Measurements from ENCODE around the gene STYXL2.

STYXL2 gene

DNA sequence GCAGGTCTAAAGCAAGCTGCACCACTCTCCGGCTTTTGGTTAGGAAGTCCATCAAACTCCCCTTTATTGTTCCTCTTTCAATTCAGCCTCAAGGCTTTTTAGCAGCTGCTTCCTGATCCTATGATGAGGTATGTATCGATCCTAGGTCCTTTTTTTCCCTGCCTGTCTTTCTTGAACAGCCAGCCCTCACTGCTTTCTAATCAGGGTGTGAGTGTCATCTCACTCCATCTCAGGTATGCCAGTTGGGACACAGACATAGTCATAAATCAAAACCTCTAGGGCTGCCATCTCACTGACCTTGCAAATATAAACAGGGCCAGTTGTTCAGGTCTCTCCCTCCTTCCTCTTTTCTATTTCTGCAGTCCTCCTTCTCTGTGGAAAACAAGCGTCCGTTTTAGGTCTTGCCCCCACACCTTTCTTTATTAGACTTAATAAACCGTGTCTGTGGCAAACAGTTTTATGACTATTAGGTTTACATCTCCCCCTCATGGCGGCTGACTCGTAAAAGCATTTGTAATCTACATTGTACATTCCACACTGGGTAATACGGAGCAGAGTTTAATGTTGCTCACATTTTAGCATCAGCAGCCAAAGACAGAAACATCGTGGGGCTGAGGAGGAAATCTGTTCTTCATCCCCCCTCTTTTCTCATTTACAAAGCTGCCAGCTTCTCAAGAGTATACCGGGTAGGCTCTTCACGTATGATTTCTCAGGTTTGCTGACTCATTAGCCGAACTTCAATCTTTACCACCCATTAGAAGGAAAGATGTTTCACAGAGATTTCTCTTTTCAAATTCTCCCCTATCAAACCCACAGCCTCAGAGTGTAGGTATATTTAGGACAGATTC is 11.6 kb downstream of the STYXL2 start:
- Histone ChIP-seq H3K27ac (ENCODE audit: insufficient read depth, low read length, poor library complexity, severe bottlenecking) (no peak overlapping the region), H3K27me3 (replicated peaks; ENCODE audit: control insufficient read depth, insufficient read depth, low read length, poor library complexity, severe bottlenecking) (no peaks in the 10 kb centered on the region), H3K4me3 (ENCODE audit: insufficient read depth, low read depth, low read length, poor library complexity, severe bottlenecking) (no peak overlapping the region), H3K9me3 (ENCODE audit: control insufficient read depth, low read length) (no peaks in the 10 kb centered on the region), H3K36me3 (ENCODE audit: control insufficient read depth, insufficient read depth, low read length) (no peaks in the 10 kb centered on the region), H3K4me1 (ENCODE audit: control insufficient read depth, insufficient read depth, low read length, poor library complexity, severe bottlenecking) (peaks cover 16% of the 10 kb centered on the region)
- no peak for DNase-seq

DNA sequence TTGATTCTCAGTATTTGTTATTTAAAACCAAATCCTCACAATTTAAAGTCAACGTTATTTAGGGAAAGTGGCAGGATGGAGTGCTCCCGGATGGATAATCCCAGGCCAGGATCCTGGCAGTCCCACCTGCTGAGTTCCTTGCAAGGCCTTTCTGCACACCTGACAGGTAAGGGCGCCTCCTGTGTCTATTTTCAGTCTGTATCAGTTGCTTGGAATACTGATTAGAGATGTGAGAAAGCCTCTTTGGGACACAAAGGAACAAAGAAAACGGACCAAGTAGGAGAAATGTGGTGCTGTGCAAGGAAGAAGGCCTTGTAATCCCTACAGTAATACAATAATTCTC is 12.2 kb downstream of the STYXL2 start:
- H3K4me1 ChIP-seq (ENCODE audit: control insufficient read depth, insufficient read depth, low read length, poor library complexity, severe bottlenecking): peaks cover 16% of the 10 kb centered on the region
- H3K36me3 ChIP-seq (ENCODE audit: control insufficient read depth, insufficient read depth, low read length): no peaks in the 10 kb centered on the region
- H3K4me3 ChIP-seq (ENCODE audit: insufficient read depth, low read depth, low read length, poor library complexity, severe bottlenecking): no peak overlapping the region

DNA sequence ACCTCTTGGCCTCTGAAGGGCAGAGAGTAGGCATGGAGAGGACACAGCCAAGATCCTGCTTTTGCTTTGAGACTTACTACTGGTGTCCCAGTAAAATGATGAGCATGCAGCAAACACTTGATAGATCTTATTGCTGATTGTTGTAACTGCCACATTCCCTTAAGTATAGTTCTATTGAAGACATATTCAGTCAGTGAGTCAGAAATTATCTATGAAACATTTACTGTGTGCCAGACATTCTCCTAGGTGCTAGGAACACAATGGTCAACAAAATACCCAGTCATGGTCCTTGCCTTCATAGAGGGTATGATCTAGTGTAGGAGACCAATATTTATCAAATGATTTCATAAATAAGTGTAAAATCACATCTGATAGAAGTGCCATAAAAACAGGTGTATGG is 13.6 kb downstream of the STYXL2 start:
- no peaks in the 10 kb centered on the region for H3K36me3 ChIP-seq (ENCODE audit: control insufficient read depth, insufficient read depth, low read length)
- H3K4me1 ChIP-seq (ENCODE audit: control insufficient read depth, insufficient read depth, low read length, poor library complexity, severe bottlenecking): peaks cover 16% of the 10 kb centered on the region
- no peak for DNase-seq
- no peaks in the 10 kb centered on the region for H3K27me3 ChIP-seq (replicated peaks; ENCODE audit: control insufficient read depth, insufficient read depth, low read length, poor library complexity, severe bottlenecking)
- no peak overlapping the region for H3K4me3 ChIP-seq (ENCODE audit: insufficient read depth, low read depth, low read length, poor library complexity, severe bottlenecking)
- no peaks in the 10 kb centered on the region for H3K9me3 ChIP-seq (ENCODE audit: control insufficient read depth, low read length)
- no peak overlapping the region for H3K27ac ChIP-seq (ENCODE audit: insufficient read depth, low read length, poor library complexity, severe bottlenecking)

More for the DNA sequence above, 12.2 kb downstream of the STYXL2 start:
- Histone ChIP-seq H3K27me3 (replicated peaks; ENCODE audit: control insufficient read depth, insufficient read depth, low read length, poor library complexity, severe bottlenecking) (no peaks in the 10 kb centered on the region), H3K9me3 (ENCODE audit: control insufficient read depth, low read length) (no peaks in the 10 kb centered on the region), H3K27ac (ENCODE audit: insufficient read depth, low read length, poor library complexity, severe bottlenecking) (no peak overlapping the region)
- no peak for DNase-seq

DNA sequence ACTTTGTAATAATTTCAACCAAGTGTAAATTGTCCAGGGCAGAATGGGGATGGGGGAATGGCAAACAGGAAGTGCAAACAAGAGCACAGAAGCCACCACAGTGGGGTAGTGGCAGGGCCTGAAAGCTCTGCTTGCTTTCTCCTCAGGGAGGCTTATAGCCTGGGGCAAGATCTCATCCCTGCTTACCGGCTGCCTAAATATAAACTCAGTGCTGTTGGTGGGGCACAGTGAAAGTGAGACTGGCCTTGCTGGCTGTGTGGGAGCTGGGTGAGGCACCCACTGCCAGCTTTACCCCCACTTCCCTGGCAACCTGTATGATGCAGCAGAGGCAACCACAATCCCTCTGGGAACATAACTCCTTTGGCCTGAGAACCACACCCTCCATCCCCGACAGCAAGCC is 15.2 kb downstream of the STYXL2 start:
- Histone ChIP-seq H3K27me3 (replicated peaks; ENCODE audit: control insufficient read depth, insufficient read depth, low read length, poor library complexity, severe bottlenecking) (no peaks in the 10 kb centered on the region), H3K9me3 (ENCODE audit: control insufficient read depth, low read length) (no peaks in the 10 kb centered on the region), H3K4me3 (ENCODE audit: insufficient read depth, low read depth, low read length, poor library complexity, severe bottlenecking) (no peak overlapping the region), H3K27ac (ENCODE audit: insufficient read depth, low read length, poor library complexity, severe bottlenecking) (no peak overlapping the region), H3K36me3 (ENCODE audit: control insufficient read depth, insufficient read depth, low read length) (no peaks in the 10 kb centered on the region), H3K4me1 (ENCODE audit: control insufficient read depth, insufficient read depth, low read length, poor library complexity, severe bottlenecking) (peaks cover 16% of the 10 kb centered on the region)
- DNase-seq: no peak

DNA sequence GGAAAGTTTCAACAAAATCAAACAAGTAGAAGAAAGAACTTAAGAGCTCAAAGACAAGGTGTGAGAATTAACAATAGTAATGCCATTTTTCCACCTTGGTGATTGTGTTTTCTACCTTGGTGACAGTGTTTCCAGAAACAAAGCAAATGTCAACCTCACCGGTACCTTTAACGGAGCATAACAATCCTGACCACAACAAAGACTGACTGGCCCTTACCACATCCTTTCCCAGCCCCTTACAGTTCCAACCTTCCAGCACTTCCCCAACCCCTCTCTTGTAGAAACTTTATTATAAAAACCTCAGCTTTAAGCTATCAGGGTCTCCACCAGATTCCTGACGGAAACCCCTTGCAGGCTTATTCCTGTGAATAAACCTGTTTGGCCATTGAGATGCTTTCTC is 16.7 kb downstream of the STYXL2 start:
- no peak for DNase-seq

DNA sequence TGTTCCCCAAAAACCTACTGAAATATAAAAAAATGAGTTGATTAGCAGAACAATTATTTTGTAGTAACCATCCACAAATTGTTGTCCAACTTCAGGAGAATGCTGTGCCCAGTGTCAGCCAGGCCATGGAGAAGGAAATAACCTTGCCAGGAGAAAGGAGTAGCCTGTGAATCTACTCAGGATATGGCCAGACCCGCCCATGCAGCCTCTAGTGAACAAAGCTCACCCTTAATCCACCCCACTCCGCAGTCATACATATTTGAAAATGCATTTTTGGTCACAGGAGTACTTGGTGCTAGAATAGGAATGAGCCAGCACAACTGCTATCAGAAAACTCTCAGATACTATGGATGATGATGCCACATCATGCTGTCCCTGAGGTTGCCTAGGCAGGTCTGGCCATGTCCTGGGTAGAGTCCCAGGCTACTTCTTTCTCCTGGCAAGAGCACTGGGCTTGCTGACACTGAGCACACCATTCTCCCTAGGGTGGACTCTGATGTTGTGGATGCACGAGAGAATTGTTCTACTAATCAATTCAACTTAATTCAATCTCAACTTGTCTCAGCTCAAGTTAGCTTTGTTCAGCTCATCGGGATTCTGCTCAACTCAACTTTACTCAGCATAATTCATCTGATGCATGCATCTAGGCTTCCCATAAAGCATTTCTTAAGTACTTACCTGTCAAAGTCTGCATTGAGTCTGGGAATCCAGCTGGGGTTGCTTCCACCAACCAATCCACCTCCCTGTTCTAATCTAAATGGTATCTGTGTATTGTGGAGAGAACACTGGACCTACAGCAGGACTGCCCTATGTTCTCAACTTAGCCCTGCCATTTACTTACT is 18.2 kb downstream of the STYXL2 start:
- Histone ChIP-seq H3K27ac (ENCODE audit: insufficient read depth, low read length, poor library complexity, severe bottlenecking) (no peak overlapping the region), H3K9me3 (ENCODE audit: control insufficient read depth, low read length) (no peaks in the 10 kb centered on the region), H3K36me3 (ENCODE audit: control insufficient read depth, insufficient read depth, low read length) (no peaks in the 10 kb centered on the region), H3K4me3 (ENCODE audit: insufficient read depth, low read depth, low read length, poor library complexity, severe bottlenecking) (no peak overlapping the region), H3K4me1 (ENCODE audit: control insufficient read depth, insufficient read depth, low read length, poor library complexity, severe bottlenecking) (peaks cover 14% of the 10 kb centered on the region), H3K27me3 (replicated peaks; ENCODE audit: control insufficient read depth, insufficient read depth, low read length, poor library complexity, severe bottlenecking) (no peaks in the 10 kb centered on the region)
- DNase-seq: no peak

More for the DNA sequence above, 16.7 kb downstream of the STYXL2 start:
- H3K4me1 ChIP-seq (ENCODE audit: control insufficient read depth, insufficient read depth, low read length, poor library complexity, severe bottlenecking): peaks cover 14% of the 10 kb centered on the region
- no peaks in the 10 kb centered on the region for H3K27me3 ChIP-seq (replicated peaks; ENCODE audit: control insufficient read depth, insufficient read depth, low read length, poor library complexity, severe bottlenecking)
- H3K27ac ChIP-seq (ENCODE audit: insufficient read depth, low read length, poor library complexity, severe bottlenecking): no peak overlapping the region
- H3K36me3 ChIP-seq (ENCODE audit: control insufficient read depth, insufficient read depth, low read length): no peaks in the 10 kb centered on the region
- no peaks in the 10 kb centered on the region for H3K9me3 ChIP-seq (ENCODE audit: control insufficient read depth, low read length)
- no peak overlapping the region for H3K4me3 ChIP-seq (ENCODE audit: insufficient read depth, low read depth, low read length, poor library complexity, severe bottlenecking)

DNA sequence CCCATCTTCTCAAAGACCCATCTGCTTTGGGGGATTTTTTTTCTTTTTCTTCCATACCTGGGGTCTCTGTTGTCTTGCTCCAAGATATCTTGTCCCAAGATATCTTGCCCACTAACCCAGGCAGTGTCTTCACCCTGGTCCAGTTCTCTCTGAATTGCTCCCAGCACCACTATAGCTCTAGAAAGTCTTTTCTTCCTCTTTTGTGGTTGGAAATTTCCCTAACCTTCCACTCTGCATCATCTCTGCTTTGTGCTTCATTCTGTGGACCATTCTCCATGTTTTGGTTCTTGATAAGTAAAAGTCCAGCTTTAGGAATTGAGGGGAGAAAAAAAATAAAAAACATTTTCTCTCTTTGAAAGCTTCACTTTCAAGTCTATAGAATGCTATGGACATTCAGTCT is 20.9 kb downstream of the STYXL2 start:
- no peak overlapping the region for H3K27ac ChIP-seq (ENCODE audit: insufficient read depth, low read length, poor library complexity, severe bottlenecking)
- no peaks in the 10 kb centered on the region for H3K27me3 ChIP-seq (replicated peaks; ENCODE audit: control insufficient read depth, insufficient read depth, low read length, poor library complexity, severe bottlenecking)
- no peaks in the 10 kb centered on the region for H3K36me3 ChIP-seq (ENCODE audit: control insufficient read depth, insufficient read depth, low read length)
- DNase-seq: no peak
- no peaks in the 10 kb centered on the region for H3K9me3 ChIP-seq (ENCODE audit: control insufficient read depth, low read length)
- no peak overlapping the region for H3K4me3 ChIP-seq (ENCODE audit: insufficient read depth, low read depth, low read length, poor library complexity, severe bottlenecking)
- peaks cover 4% of the 10 kb centered on the region for H3K4me1 ChIP-seq (ENCODE audit: control insufficient read depth, insufficient read depth, low read length, poor library complexity, severe bottlenecking)

DNA sequence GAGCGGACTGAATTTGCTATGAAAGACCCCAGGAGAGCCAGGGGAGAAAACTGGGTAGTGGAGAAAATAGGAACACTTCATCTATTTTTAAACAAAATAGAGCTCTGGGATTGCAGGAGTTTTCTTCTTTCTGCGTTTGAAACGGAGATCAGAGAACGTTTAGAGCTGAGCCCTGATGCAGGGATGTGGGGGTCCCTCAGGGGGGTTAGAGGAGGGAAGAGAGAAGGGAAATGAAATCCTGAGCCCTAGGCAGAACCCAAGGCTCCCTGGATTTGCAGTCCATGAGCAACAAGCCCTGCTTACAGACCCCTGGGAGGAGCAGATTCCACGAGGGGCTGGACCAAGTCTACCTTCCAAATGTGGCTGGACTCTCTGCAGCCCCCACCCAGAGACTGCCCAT is 21.8 kb downstream of the STYXL2 start:
- no peaks in the 10 kb centered on the region for H3K36me3 ChIP-seq (ENCODE audit: control insufficient read depth, insufficient read depth, low read length)
- no peak overlapping the region for H3K27ac ChIP-seq (ENCODE audit: insufficient read depth, low read length, poor library complexity, severe bottlenecking)
- H3K4me1 ChIP-seq (ENCODE audit: control insufficient read depth, insufficient read depth, low read length, poor library complexity, severe bottlenecking): no peaks in the 10 kb centered on the region
- H3K4me3 ChIP-seq (ENCODE audit: insufficient read depth, low read depth, low read length, poor library complexity, severe bottlenecking): no peak overlapping the region
- no peaks in the 10 kb centered on the region for H3K27me3 ChIP-seq (replicated peaks; ENCODE audit: control insufficient read depth, insufficient read depth, low read length, poor library complexity, severe bottlenecking)
- H3K9me3 ChIP-seq (ENCODE audit: control insufficient read depth, low read length): no peaks in the 10 kb centered on the region
- DNase-seq: no peak

DNA sequence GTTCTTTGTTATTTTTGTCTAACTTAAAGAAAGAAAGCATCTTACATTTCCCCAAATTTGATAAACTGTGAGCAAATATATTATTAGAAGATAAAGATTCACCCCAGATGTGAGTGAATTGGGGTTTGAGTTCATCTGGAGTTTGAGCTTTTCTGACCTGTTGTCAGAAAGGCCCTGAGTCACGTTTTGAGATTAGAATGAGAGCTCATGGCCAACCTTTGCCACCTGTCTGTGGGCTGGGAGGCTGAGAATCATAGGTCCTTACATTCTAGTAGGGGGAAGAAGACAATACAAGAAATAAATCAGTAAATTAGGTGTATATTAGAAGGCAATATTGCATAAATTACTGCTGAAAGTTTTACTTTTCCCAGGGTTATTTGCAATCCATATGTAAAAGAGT is 22.3 kb downstream of the STYXL2 start:
- no peak for DNase-seq
- no peaks in the 10 kb centered on the region for H3K27me3 ChIP-seq (replicated peaks; ENCODE audit: control insufficient read depth, insufficient read depth, low read length, poor library complexity, severe bottlenecking)
- no peaks in the 10 kb centered on the region for H3K9me3 ChIP-seq (ENCODE audit: control insufficient read depth, low read length)
- no peak overlapping the region for H3K4me3 ChIP-seq (ENCODE audit: insufficient read depth, low read depth, low read length, poor library complexity, severe bottlenecking)
- H3K36me3 ChIP-seq (ENCODE audit: control insufficient read depth, insufficient read depth, low read length): no peaks in the 10 kb centered on the region
- H3K27ac ChIP-seq (ENCODE audit: insufficient read depth, low read length, poor library complexity, severe bottlenecking): no peak overlapping the region
- H3K4me1 ChIP-seq (ENCODE audit: control insufficient read depth, insufficient read depth, low read length, poor library complexity, severe bottlenecking): no peaks in the 10 kb centered on the region

DNA sequence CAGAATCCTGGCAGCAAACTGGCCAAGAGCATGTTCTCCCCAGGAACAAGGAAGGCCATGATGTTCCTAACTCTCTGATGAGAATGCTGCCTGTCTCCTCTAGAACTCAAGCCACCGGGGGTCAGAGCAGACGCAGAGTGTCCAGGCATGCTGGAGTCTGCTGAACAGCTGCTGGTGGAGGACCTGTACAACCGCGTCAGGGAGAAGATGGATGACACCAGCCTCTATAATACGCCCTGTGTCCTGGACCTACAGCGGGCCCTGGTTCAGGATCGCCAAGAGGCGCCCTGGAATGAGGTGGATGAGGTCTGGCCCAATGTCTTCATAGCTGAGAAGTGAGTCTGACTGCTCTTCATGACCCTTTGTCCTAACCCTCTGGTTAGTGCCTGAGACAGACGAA is 23.4 kb downstream of the STYXL2 start:
- H3K4me3 ChIP-seq (ENCODE audit: insufficient read depth, low read depth, low read length, poor library complexity, severe bottlenecking): no peak overlapping the region
- no peaks in the 10 kb centered on the region for H3K27me3 ChIP-seq (replicated peaks; ENCODE audit: control insufficient read depth, insufficient read depth, low read length, poor library complexity, severe bottlenecking)
- H3K36me3 ChIP-seq (ENCODE audit: control insufficient read depth, insufficient read depth, low read length): no peaks in the 10 kb centered on the region
- no peak overlapping the region for H3K27ac ChIP-seq (ENCODE audit: insufficient read depth, low read length, poor library complexity, severe bottlenecking)
- no peaks in the 10 kb centered on the region for H3K4me1 ChIP-seq (ENCODE audit: control insufficient read depth, insufficient read depth, low read length, poor library complexity, severe bottlenecking)
- H3K9me3 ChIP-seq (ENCODE audit: control insufficient read depth, low read length): no peaks in the 10 kb centered on the region
- no peak for DNase-seq
